ENCODE measurements around the gene LIMS2. TPM values are rescaled to one million over a fixed set of nuclear protein-coding genes. Genes with fewer than 3 reads are reported as not detected.

LIMS2 gene
- total RNA-seq, 6 experiments from 2014 or later: 6.6 to 37.7 (median 19.5) TPM

- no peak for TF ChIP-seq CTCF (IDR thresholded peaks at IDR 0.05)
- no peak for TF ChIP-seq POLR2A (IDR thresholded peaks at IDR 0.05)
- H3K4me1 ChIP-seq: peaks cover 0 to 60% (median 24%) of the 10 kb centered on the region in 4 donors
- no peaks in the 10 kb centered on the region for H3K9me3 ChIP-seq
- WGBS (ENCODE audit: insufficient coverage, low coverage, low lambda C conversion rate, missing lambda C conversion rate): 52% methylated on average over 5 of the region's 5 CpGs
- H3K4me3 ChIP-seq: no peak overlapping the region
- DNase-seq (no peak), ATAC-seq (no peak)
- no peaks in the 10 kb centered on the region for H3K27me3 ChIP-seq
- H3K36me3 ChIP-seq: peaks cover 0 to 15% (median 6%) of the 10 kb centered on the region in 4 donors
- H3K27ac ChIP-seq: peak overlapping the region in 2 of 3 donors; percentile 49 to 74
- intact Hi-C loops (cut with DNase I): no loop called here
Observed at GRCh38 chr2:127705391-127706065, 30.2 kb upstream of the LIMS2 start.

- DNase-seq (peak; percentile 55 to 85 (median 80)), ATAC-seq (peak; percentile 26 to 43 (median 37))
- Histone ChIP-seq H3K4me3 (no peak overlapping the region), H3K27ac (peak overlapping the region in 2 of 3 donors; percentile 49 to 74), H3K36me3 (peaks cover 0 to 15% (median 6%) of the 10 kb centered on the region in 4 donors), H3K27me3 (no peaks in the 10 kb centered on the region), H3K4me1 (peaks cover 0 to 64% (median 24%) of the 10 kb centered on the region in 4 donors), H3K9me3 (no peaks in the 10 kb centered on the region)
- intact Hi-C loops (cut with DNase I): no loop called here
- no peak for TF ChIP-seq POLR2A (IDR thresholded peaks at IDR 0.05)
- no peak for TF ChIP-seq CTCF (IDR thresholded peaks at IDR 0.05)
- 29% methylated on average over 5 of the region's 5 CpGs for WGBS (ENCODE audit: insufficient coverage, low coverage, low lambda C conversion rate, missing lambda C conversion rate)
Observed at GRCh38 chr2:127704641-127705390, 29.5 kb upstream of the LIMS2 start.

GRCh38 chr2:127703282-127703681 is 28.0 kb upstream of the LIMS2 start:
- no peak overlapping the region for H3K4me3 ChIP-seq
- WGBS (ENCODE audit: insufficient coverage, low coverage, low lambda C conversion rate, missing lambda C conversion rate): 94% methylated on average over 5 of the region's 5 CpGs
- H3K36me3 ChIP-seq: peaks cover 0 to 3% (median under 1%) of the 10 kb centered on the region in 4 donors
- H3K9me3 ChIP-seq: no peaks in the 10 kb centered on the region
- no peak for DNase-seq
- TF ChIP-seq CTCF (IDR thresholded peaks at IDR 0.05) (no peak), POLR2A (IDR thresholded peaks at IDR 0.05) (no peak)
- H3K27me3 ChIP-seq: no peaks in the 10 kb centered on the region
- ATAC-seq: no peak
- intact Hi-C loops (cut with DNase I): no loop called here
- peaks cover 0 to 64% (median 24%) of the 10 kb centered on the region in 4 donors for H3K4me1 ChIP-seq
- no peak overlapping the region for H3K27ac ChIP-seq

DNA sequence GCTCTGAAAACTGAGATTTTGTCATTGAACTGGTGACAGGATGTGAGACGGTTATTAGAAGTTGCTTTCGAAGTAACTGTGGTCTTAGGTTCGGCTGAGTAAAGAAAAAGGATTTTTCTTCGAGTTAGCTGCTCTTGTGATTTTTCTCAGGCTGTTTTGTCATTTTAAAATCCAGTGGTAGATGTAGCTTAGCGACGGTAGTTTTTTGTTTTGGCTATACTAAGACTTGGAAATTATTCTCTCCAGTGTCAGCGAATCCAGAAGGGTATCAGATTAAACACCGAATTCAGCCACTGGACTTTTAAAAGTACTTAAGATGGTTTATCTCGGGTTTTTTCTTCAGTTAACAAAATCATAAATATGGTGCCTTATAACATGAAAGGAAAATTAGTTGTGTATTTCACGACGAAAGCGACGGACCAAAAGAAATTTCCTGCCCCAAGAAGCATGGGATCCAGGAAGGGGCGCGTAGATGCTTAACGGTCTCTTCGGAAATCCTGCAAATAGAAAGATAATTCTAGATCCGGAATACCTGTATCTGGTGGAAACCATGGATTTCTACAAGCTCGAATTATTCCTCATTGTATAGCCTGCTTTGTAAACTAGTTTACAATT is 27.2 kb upstream of the LIMS2 start:
- peaks cover 0 to 61% (median 24%) of the 10 kb centered on the region in 4 donors for H3K4me1 ChIP-seq
- DNase-seq: no peak
- WGBS (ENCODE audit: insufficient coverage, low coverage, low lambda C conversion rate, missing lambda C conversion rate): 46% methylated on average over 19 of the region's 19 CpGs

More for the DNA sequence above, 27.2 kb upstream of the LIMS2 start:
- H3K4me3 ChIP-seq: peak overlapping the region; percentile 56 to 77 (median 63)
- intact Hi-C loops (cut with DNase I): no loop called here
- H3K9me3 ChIP-seq: no peaks in the 10 kb centered on the region
- peak overlapping the region; percentile 93 to 99 (median 94) for H3K27ac ChIP-seq
- H3K27me3 ChIP-seq: no peaks in the 10 kb centered on the region
- H3K36me3 ChIP-seq: no peaks in the 10 kb centered on the region
- no peak for ATAC-seq
- TF ChIP-seq POLR2A (IDR thresholded peaks at IDR 0.05) (no peak), CTCF (IDR thresholded peaks at IDR 0.05) (no peak)

Measured in right lobe of liver (tissue), 6 donors.